Measurements from ENCODE around the gene SYPL2. TPM values are rescaled to one million over a fixed set of nuclear protein-coding genes. Genes with fewer than 3 reads are reported as not detected.

SYPL2 gene
- total RNA-seq, 1 experiment from 2014 or later = 1.3 TPM

GRCh38 chr1:109514846-109515245, 48.5 kb downstream of the SYPL2 start (continued):
- TF ChIP-seq ZBTB33 (IDR thresholded peaks at IDR 0.05; ENCODE audit: extremely low read depth, insufficient replicate concordance, low read length) (no peak), ZFX (IDR thresholded peaks at IDR 0.05) (no peak), EGR1 (IDR thresholded peaks at IDR 0.05; ENCODE audit: low read depth) (no peak), POLR2AphosphoS5 (IDR thresholded peaks at IDR 0.05; ENCODE audit: low read depth, low read length) (no peak), SIN3A (IDR thresholded peaks at IDR 0.05; ENCODE audit: low read depth) (no peak)

- Histone ChIP-seq H2AFZ (ENCODE audit: low read depth, low read length, poor library complexity, severe bottlenecking) (no peak overlapping the region), H3K27me3 (ENCODE audit: insufficient read depth, low read length) (no peaks in the 10 kb centered on the region; the same call in 1 of the 2 replicates), H3K36me3 (ENCODE audit: control insufficient read depth in 1 of 2, insufficient read depth in 2 of 2, low read length in 2 of 2) (no peaks in the 10 kb centered on the region), H3K27ac (ENCODE audit: low read depth, low read length) (no peak overlapping the region), H3K79me2 (ENCODE audit: insufficient read depth, low read length) (no peaks in the 10 kb centered on the region), H4K20me1 (ENCODE audit: insufficient read depth) (no peaks in the 10 kb centered on the region), H3K4me2 (ENCODE audit: low read length) (no peak overlapping the region), H3K4me1 (ENCODE audit: control insufficient read depth in 1 of 2, insufficient read depth in 2 of 2, low read length in 2 of 2) (peaks cover 6 to 7% of the 10 kb centered on the region in 2 experiments; a peak in 2 of 4 replicates), H3K9me3 (ENCODE audit: control insufficient read depth in 1 of 2, insufficient read depth in 1 of 2, low read depth in 1 of 2, low read length in 2 of 2) (no peaks in the 10 kb centered on the region), H3K9me2 (ENCODE audit: insufficient read depth) (no peaks in the 10 kb centered on the region), H3K9ac (ENCODE audit: low read length) (no peak overlapping the region), H3K4me3 (replicated peaks in 1 of 2; ENCODE audit: low read depth in 1 of 2, low read length in 2 of 2) (no peak overlapping the region)
- CTCF ChIA-PET = interaction anchor here (2.0 kb wide), 1 partner anchor 17 kb away, joined by 8 read pairs; no protein-coding TSS in a partner anchor
- no peak for DNase-seq (ENCODE audit: low read depth, low spot score)
- ATAC-seq = no peak
- POLR2A ChIA-PET = no interaction called here
- BruUV-seq (replicated peaks) = no TSS peak
- intact Hi-C loops (cut with micrococcal nuclease) = no loop called here
- RAD21 ChIA-PET (ENCODE audit: low non-redundant PET in 1 of 2, low total read pairs in 2 of 2, uncharacterized antibody in 2 of 2, unreplicated experiment in 2 of 2) = no interaction called here
- TF ChIP-seq YY1 (IDR thresholded peaks at IDR 0.05; ENCODE audit: extremely low read depth, insufficient replicate concordance, low read depth, low read length) = no peak
- no peak for TF ChIP-seq POLR2A (IDR thresholded peaks at IDR 0.05; ENCODE audit: borderline replicate concordance, extremely low read depth, insufficient read depth, insufficient read length)
- no peak for TF ChIP-seq TCF7L2 (IDR thresholded peaks at IDR 0.05; ENCODE audit: borderline replicate concordance, extremely low read depth, insufficient read depth, insufficient read length)
- no peak for TF ChIP-seq ELF1 (IDR thresholded peaks at IDR 0.05; ENCODE audit: borderline replicate concordance, low read depth)
- no peak for TF ChIP-seq JUND (IDR thresholded peaks at IDR 0.05)
- no peak for TF ChIP-seq RAD21 (IDR thresholded peaks at IDR 0.05; ENCODE audit: low read depth)
- no peak for TF ChIP-seq ATF3 (IDR thresholded peaks at IDR 0.05)
- TF ChIP-seq ZNF274 (IDR thresholded peaks at IDR 0.05; ENCODE audit: low read depth, low read length) = no peak
- TF ChIP-seq POLR2AphosphoS5 (IDR thresholded peaks at IDR 0.05; ENCODE audit: low read depth, low read length) = no peak
- TF ChIP-seq ZBTB33 (IDR thresholded peaks at IDR 0.05; ENCODE audit: extremely low read depth, insufficient replicate concordance, low read length) = no peak
- TF ChIP-seq SRF (IDR thresholded peaks at IDR 0.05; ENCODE audit: low read depth) = no peak
- TF ChIP-seq EZH2 (IDR thresholded peaks at IDR 0.05) = no peak
- TF ChIP-seq REST (IDR thresholded peaks at IDR 0.05; ENCODE audit: low read depth) = no peak
- no peak for TF ChIP-seq EGR1 (IDR thresholded peaks at IDR 0.05; ENCODE audit: low read depth)
- TF ChIP-seq ZFX (IDR thresholded peaks at IDR 0.05) = no peak
These were observed 50.5 kb downstream of the SYPL2 start for GRCh38 chr1:109516872-109517271.
